SU-DHL-6 (cell line): ENCODE data around the gene COQ9.

Experiments used
- H2AFZ ChIP-seq: fragments of 200-600 bp; sonication (generic); 2 replicates; pipeline ENCODE4 v1.6.1; 2014; ENCODE audit warnings: low read depth, mild to moderate bottlenecking, moderate library complexity, mixed read lengths, antibody characterized with exemption, low read length; ENCODE audit not compliant: severe bottlenecking
- H3F3A ChIP-seq: fragments of 200-600 bp; shearing (Covaris generic); 2 replicates; pipeline ENCODE4 v1.6.0; 2016; ENCODE audit warnings: antibody characterized with exemption, mild to moderate bottlenecking; ENCODE audit not compliant: insufficient read depth
- H3K27ac ChIP-seq: fragments of 200-600 bp; sonication (generic); 2 replicates; pipeline ENCODE4 v1.5.1; 2016; ENCODE audit warnings: low read depth, mild to moderate bottlenecking, low read length, moderate library complexity, mixed read lengths
- H3K27me3 ChIP-seq: fragments of 200-600 bp; sonication (generic), shearing (Covaris generic); 2 replicates; pipeline ENCODE4 v1.6.0; 2014; ENCODE audit warnings: mild to moderate bottlenecking, low read length
- H3K36me3 ChIP-seq: fragments of 200-600 bp; sonication (generic); 2 replicates; pipeline ENCODE4 v1.6.1; 2014; ENCODE audit warnings: mild to moderate bottlenecking, low read length, mixed read lengths
- H3K4me2 ChIP-seq: fragments of 300-600, 200-600 bp; shearing (Covaris generic), sonication (generic); 2 replicates; pipeline ENCODE4 v1.6.0; 2014; ENCODE audit warnings: low read length, low read depth, mild to moderate bottlenecking; ENCODE audit not compliant: poor library complexity, severe bottlenecking
- H3K4me3 ChIP-seq: fragments of 200-600 bp; sonication (generic); 2 replicates; pipeline ENCODE4 v1.5.1; 2014; ENCODE audit warnings: antibody characterized with exemption, low read length, mild to moderate bottlenecking, mixed read lengths; ENCODE audit not compliant: insufficient read depth, poor library complexity, severe bottlenecking
- H3K79me2 ChIP-seq: fragments of 200-600 bp; sonication (generic); 2 replicates; pipeline ENCODE4 v1.6.1; 2014; ENCODE audit warnings: mild to moderate bottlenecking, low read length, moderate library complexity; ENCODE audit not compliant: insufficient read depth
- H3K9ac ChIP-seq: fragments of 200-600 bp; sonication (generic); 2 replicates; pipeline ENCODE4 v1.7.0; 2014; ENCODE audit warnings: mild to moderate bottlenecking, low read length
- H3K9me2 ChIP-seq: fragments of 200-600 bp; sonication (generic); replicated peaks from 2 replicates; pipeline ENCODE4 v1.6.1; 2014; ENCODE audit warnings: low read length; ENCODE audit not compliant: insufficient read depth
- H3K9me3 ChIP-seq: fragments of 200-600 bp; sonication (generic); 2 replicates; pipeline ENCODE4 v1.6.1; 2014; ENCODE audit warnings: low read length, mixed read lengths; ENCODE audit not compliant: insufficient read depth
- H4K20me1 ChIP-seq: fragments of 200-600 bp; sonication (generic); 2 replicates; pipeline ENCODE4 v1.6.1; 2014; ENCODE audit warnings: low read depth, mild to moderate bottlenecking, antibody characterized with exemption, low read length, moderate library complexity, mixed read lengths
- CTCF ChIP-seq: fragments of 200-600 bp; sonication (generic); IDR thresholded peaks from one replicate; pipeline ENCODE4 v1.5.1; 2017; ENCODE audit warnings: antibody characterized with exemption, mild to moderate bottlenecking, low read length, moderate library complexity; ENCODE audit not compliant: insufficient read depth, poor library complexity, severe bottlenecking
- EZH2phosphoT487 ChIP-seq: fragments of 200-600 bp; sonication (generic), shearing (Covaris generic); conservative IDR thresholded peaks from 2 replicates; pipeline ENCODE4 v1.6.1; 2018; ENCODE audit warnings: mild to moderate bottlenecking, antibody characterized with exemption, low read length, moderate library complexity, mixed read lengths

Gene COQ9

DNA sequence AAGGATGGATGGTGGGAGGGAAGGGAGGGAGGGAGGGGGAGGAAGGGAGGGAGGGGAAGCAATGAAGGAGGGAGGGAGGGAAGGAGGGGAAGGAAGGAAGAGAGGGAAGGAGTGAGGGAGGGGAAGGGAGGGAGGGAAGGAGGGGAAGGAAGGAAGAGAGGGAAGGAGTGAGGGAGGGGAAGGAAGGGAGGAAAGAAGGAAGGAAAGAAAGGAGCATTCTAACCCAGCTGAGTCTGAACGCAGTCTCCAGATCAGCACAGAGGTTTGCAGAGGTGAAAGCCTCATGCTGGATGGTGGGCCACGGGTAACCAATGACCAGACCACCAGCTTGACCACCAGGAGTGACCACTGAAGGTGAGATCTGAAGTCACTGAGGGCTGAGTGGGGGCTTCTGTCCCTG lies 24.1 kb upstream of the COQ9 start:
- H3K4me2 ChIP-seq = no peak overlapping the region
- TF ChIP-seq CTCF (no peak), EZH2phosphoT487 (no peak)

DNA sequence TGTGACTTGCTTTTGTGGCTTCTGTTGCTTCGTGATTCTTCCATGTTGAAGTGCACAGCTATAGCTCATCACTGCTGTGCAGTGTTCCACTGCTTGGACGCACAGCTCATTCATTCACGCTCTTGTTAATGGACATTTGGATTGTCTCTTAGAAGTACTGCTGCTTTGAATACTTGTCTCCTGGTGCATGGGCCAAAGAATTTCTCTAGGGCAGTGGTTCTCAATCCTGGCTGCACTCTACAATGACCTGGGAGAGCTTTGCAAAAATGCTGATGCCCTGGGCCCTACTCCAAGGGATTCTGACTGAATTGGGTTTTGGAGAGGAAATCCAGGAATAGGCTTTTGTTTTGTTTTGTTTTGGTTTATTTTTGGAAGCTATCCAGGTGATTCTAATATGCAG lies 22.7 kb upstream of the COQ9 start:
- Histone ChIP-seq H3K4me2 (no peak overlapping the region), H4K20me1 (no peaks in the 10 kb centered on the region), H3K9me2 (no peaks in the 10 kb centered on the region), H3K9me3 (no peaks in the 10 kb centered on the region), H3K4me3 (no peak overlapping the region), H3K27ac (no peak overlapping the region), H3K79me2 (no peaks in the 10 kb centered on the region), H3K9ac (no peak overlapping the region), H3K36me3 (no peaks in the 10 kb centered on the region), H3F3A (no peaks in the 10 kb centered on the region), H3K27me3 (no peaks in the 10 kb centered on the region), H2AFZ (no peak overlapping the region)
- TF ChIP-seq CTCF (no peak), EZH2phosphoT487 (no peak)

More for the DNA sequence above, 24.1 kb upstream of the COQ9 start:
- H3K9me2 ChIP-seq = no peaks in the 10 kb centered on the region
- H3K9ac ChIP-seq = no peak overlapping the region
- no peak overlapping the region for H3K4me3 ChIP-seq
- no peaks in the 10 kb centered on the region for H3K27me3 ChIP-seq
- H3F3A ChIP-seq = no peaks in the 10 kb centered on the region
- H3K79me2 ChIP-seq = no peaks in the 10 kb centered on the region
- H3K27ac ChIP-seq = no peak overlapping the region
- H2AFZ ChIP-seq = no peak overlapping the region
- no peaks in the 10 kb centered on the region for H4K20me1 ChIP-seq
- H3K9me3 ChIP-seq = no peaks in the 10 kb centered on the region
- H3K36me3 ChIP-seq = no peaks in the 10 kb centered on the region

- no peaks in the 10 kb centered on the region for H3K9me2 ChIP-seq
- H3K27ac ChIP-seq = no peak overlapping the region
- no peaks in the 10 kb centered on the region for H3F3A ChIP-seq
- H2AFZ ChIP-seq = no peak overlapping the region
- no peak overlapping the region for H3K4me2 ChIP-seq
- H3K79me2 ChIP-seq = no peaks in the 10 kb centered on the region
- H3K36me3 ChIP-seq = peaks cover 8% of the 10 kb centered on the region
- H3K27me3 ChIP-seq = no peaks in the 10 kb centered on the region
- no peak overlapping the region for H3K4me3 ChIP-seq
- no peaks in the 10 kb centered on the region for H4K20me1 ChIP-seq
- TF ChIP-seq CTCF (no peak), EZH2phosphoT487 (no peak)
- H3K9ac ChIP-seq = no peak overlapping the region
- H3K9me3 ChIP-seq = no peaks in the 10 kb centered on the region
These were observed 20.9 kb upstream of the COQ9 start for GRCh38 chr16:57426356-57426755.

DNA sequence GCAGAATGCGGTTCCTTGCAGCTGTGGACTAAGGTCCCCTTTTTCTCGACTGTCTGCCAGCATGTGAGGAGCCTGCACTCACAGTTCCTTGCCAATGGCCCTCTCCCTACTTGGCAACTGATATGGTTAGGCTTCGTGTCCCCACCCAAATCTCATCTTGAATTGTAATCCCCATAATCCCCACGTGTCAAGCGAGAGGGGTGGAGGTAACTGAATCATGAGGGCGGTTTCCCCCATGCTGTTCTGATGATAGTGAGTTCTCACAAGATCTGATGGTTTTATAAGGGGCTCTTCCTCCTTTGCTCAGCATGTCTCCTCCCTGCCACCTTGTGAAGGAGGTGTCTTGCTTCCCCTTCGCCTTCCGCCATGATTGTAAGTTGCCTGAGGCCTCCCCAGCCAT lies 20.0 kb upstream of the COQ9 start:
- TF ChIP-seq EZH2phosphoT487 = no peak
- no peak for TF ChIP-seq CTCF
- H3K4me2 ChIP-seq = no peak overlapping the region
- H3K4me3 ChIP-seq = no peak overlapping the region
- no peak overlapping the region for H3K27ac ChIP-seq
- no peaks in the 10 kb centered on the region for H3K9me2 ChIP-seq
- no peaks in the 10 kb centered on the region for H3F3A ChIP-seq
- no peaks in the 10 kb centered on the region for H3K9me3 ChIP-seq
- H4K20me1 ChIP-seq = no peaks in the 10 kb centered on the region
- H3K9ac ChIP-seq = no peak overlapping the region
- H3K79me2 ChIP-seq = no peaks in the 10 kb centered on the region
- no peaks in the 10 kb centered on the region for H3K27me3 ChIP-seq
- H3K36me3 ChIP-seq = peaks cover 8% of the 10 kb centered on the region
- no peak overlapping the region for H2AFZ ChIP-seq
